Measurements from ENCODE around the gene SPON1. TPM values are rescaled to one million over a fixed set of nuclear protein-coding genes. Genes with fewer than 3 reads are reported as not detected.
A peak's percentile ranks its signal among the peaks of the same experiment; 100 is the strongest.

SPON1 gene
- total RNA-seq, 1 donor from 2014 or later = 13.2 TPM

DNA sequence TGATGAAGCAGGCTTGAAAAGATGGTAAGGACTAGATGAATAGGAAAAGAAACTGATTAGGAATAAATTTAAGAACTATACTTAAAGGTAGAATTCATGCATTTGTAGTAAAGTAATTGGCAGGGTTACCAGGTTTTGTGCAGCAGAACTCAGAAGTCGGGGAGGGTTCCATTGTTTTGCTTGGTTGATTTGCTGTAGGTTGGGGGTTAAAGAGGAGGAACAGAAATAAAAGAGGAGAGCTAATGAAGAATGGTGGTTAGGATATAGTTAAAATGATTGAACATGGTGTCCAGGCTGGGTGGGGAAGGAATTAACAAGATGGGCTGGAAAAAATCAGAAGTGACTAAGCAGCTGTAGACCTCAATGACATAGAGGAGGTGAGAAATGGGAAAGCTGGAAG lies 5.5 kb upstream of the SPON1 start:
- no peaks in the 10 kb centered on the region for H3K9me3 Mint-ChIP-seq
- peaks cover 51% of the 10 kb centered on the region for H3K27me3 Mint-ChIP-seq (ENCODE audit: low read depth)
- no peak overlapping the region for H3K27ac Mint-ChIP-seq (ENCODE audit: unreplicated experiment)
- H3K4me1 Mint-ChIP-seq = peaks cover 10% of the 10 kb centered on the region
- TF ChIP-seq, protein P1, sequence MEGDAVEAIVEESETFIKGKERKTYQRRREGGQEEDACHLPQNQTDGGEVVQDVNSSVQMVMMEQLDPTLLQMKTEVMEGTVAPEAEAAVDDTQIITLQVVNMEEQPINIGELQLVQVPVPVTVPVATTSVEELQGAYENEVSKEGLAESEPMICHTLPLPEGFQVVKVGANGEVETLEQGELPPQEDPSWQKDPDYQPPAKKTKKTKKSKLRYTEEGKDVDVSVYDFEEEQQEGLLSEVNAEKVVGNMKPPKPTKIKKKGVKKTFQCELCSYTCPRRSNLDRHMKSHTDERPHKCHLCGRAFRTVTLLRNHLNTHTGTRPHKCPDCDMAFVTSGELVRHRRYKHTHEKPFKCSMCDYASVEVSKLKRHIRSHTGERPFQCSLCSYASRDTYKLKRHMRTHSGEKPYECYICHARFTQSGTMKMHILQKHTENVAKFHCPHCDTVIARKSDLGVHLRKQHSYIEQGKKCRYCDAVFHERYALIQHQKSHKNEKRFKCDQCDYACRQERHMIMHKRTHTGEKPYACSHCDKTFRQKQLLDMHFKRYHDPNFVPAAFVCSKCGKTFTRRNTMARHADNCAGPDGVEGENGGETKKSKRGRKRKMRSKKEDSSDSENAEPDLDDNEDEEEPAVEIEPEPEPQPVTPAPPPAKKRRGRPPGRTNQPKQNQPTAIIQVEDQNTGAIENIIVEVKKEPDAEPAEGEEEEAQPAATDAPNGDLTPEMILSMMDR (conservative IDR thresholded peaks at IDR 0.05) = no peak
- no peaks in the 10 kb centered on the region for H3K36me3 Mint-ChIP-seq (ENCODE audit: low read depth)
- DNase-seq (ENCODE audit: low read depth, low spot score) = no peak
- no peak overlapping the region for H3K4me3 Mint-ChIP-seq

DNA sequence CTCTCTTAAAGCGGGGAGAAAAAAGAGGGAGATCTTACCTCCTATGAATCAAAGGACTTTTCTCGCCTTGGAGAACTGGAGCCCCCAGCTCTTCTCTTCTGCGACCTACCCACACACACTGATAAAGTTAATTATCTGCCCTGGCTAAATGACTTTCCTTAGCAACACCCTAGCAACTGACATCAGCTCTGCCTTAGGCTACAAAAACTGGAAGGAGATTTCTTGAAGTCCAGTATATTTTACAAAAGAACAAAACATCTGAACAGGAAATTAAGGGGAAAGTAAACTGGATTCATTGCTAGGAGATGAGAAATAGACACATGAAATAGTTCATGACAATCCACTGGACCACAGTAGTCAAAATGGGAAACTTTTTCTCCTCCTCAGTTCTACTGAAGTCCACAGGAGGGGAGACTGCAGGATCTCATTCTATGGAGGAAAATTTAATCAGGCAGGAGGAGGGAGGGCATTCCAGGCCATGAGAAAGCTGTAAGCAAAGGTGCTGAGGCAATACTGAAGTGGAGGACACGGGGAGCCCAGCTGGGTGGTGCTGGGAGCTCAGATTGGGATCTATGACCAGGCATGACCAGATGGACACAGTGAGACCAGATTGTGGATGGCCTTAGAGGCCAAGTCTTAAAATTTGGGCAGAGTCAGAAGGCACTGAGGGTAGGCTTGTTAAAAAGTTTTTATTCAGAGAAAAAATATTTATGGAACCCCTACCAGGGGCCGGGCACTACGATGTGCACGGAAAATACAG lies 3.7 kb upstream of the SPON1 start:
- H3K27ac Mint-ChIP-seq (ENCODE audit: unreplicated experiment) = no peak overlapping the region
- H3K36me3 Mint-ChIP-seq (ENCODE audit: low read depth) = no peaks in the 10 kb centered on the region
- H3K4me3 Mint-ChIP-seq = peak overlapping the region; percentile 1
- TF ChIP-seq, protein P1 (conservative IDR thresholded peaks at IDR 0.05) = no peak
- no peak for DNase-seq (ENCODE audit: low read depth, low spot score)
- peaks cover 13% of the 10 kb centered on the region for H3K4me1 Mint-ChIP-seq
- no peaks in the 10 kb centered on the region for H3K9me3 Mint-ChIP-seq
- H3K27me3 Mint-ChIP-seq (ENCODE audit: low read depth) = peaks cover 50% of the 10 kb centered on the region

DNA sequence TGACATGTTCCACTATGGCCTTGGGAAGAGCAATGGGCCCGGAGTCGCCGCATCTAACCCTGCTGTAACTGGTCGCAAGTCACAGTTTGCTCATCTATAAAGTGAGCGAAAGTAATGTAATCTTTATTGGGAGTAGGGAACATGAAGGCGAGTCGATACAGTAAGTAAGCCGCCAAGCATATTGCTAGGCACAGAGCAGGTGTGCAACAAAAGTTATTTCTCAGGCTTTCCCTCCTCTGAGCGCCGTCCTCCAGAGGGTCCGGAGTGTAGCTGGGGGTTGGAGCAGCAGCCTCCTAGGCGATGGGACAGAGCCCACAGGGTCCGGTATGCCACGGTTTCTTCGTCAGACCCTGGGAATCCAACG lies 343 bp upstream of the SPON1 start:
- Mint-ChIP-seq H3K4me1 (peaks cover 37% of the 10 kb centered on the region), H3K4me3 (peak overlapping the region; percentile 61), H3K36me3 (ENCODE audit: low read depth) (no peaks in the 10 kb centered on the region), H3K27ac (ENCODE audit: unreplicated experiment) (no peak overlapping the region), H3K27me3 (ENCODE audit: low read depth) (peaks cover 84% of the 10 kb centered on the region), H3K9me3 (no peaks in the 10 kb centered on the region)
- TF ChIP-seq, protein P1 (conservative IDR thresholded peaks at IDR 0.05) = no peak
- DNase-seq (ENCODE audit: low read depth, low spot score) = no peak

DNA sequence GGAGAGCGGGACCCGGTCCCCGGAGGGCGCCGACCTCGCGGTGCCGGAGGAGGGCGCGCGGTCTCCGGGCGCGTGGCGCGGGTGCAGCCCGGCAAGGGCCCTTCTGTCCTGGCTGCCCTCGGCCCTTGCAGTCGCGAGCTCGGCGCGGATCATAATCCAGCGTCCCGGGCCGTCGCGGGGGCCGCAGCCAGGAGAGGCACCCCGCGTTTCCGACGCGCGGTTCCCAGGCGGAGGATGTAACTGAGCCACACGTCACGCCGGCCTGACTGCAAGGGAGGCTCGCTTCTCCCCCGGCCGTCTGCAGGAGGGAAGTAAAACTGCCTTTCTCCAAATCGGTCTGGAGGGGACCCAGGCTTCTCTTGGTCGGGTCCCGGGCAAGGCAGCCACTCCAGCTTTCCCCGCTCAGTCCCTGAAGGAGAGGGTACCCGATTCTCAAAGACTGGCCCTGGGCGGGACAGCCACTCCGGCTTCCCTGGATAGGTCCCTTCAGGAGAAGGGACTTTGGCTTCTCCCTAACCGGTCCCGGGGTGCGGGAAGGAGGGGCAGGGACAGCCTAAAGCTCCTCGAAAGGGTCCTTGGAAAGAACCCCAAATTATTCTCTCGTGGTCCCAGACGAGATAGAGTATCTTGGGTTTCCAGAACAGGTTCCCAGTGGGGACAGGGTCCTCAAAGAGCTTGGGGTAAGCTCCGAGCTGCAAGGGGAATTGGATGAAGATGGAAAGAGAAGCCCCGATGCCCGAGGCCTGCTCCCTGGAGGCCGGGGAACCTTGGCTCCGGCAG lies 836 bp downstream of the SPON1 start:
- TF ChIP-seq, protein P1 (conservative IDR thresholded peaks at IDR 0.05) = no peak
- peak overlapping the region; percentile 77 for H3K4me3 Mint-ChIP-seq
- H3K9me3 Mint-ChIP-seq = no peaks in the 10 kb centered on the region
- no peaks in the 10 kb centered on the region for H3K36me3 Mint-ChIP-seq (ENCODE audit: low read depth)
- H3K27ac Mint-ChIP-seq (ENCODE audit: unreplicated experiment) = no peak overlapping the region
- H3K27me3 Mint-ChIP-seq (ENCODE audit: low read depth) = peaks cover 93% of the 10 kb centered on the region
- H3K4me1 Mint-ChIP-seq = peaks cover 36% of the 10 kb centered on the region
- DNase-seq (ENCODE audit: low read depth, low spot score) = peak; percentile 9

DNA sequence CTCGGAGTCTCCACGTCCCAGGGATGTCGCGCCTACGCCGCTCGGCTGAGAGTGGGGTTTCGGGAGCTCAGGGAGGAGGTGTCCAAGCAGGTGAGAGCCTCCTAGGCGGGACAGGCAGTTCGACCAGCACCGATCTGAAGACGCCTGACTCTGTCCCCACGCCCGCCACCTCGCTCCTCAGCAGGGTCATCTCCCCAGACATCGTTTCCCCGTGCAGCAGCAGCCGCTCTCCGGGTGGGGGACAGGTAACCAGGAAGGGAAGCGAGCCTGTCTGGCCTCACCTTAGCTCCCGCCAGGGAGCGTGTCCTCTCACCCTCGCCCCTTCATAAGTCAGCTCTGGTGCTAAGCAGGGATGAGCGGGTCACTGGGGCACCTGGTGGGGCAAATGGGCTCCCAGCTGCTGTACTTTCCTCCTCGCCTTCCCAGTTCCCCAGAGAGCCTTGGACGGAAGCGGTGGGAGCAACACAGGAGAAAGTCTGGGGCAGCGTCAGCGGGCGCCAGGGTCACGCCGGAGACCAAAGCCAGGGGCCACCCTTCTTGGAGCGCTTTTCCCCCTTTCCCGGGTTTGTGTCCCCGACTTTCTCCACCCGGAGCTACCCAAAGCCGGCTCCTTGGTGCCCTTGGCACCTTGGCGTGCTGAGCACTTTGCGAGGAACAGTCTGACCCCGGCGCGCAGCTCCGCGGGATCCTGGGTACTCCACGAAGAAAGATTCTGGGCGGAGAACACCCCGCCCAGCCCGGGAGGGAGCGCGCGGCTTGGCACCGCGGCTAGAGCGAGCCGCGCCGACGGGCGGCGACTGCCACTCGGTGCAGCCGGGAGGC lies 1.6 kb downstream of the SPON1 start:
- DNase-seq (ENCODE audit: low read depth, low spot score) = no peak
- no peak overlapping the region for H3K27ac Mint-ChIP-seq (ENCODE audit: unreplicated experiment)
- H3K27me3 Mint-ChIP-seq (ENCODE audit: low read depth) = peaks cover 86% of the 10 kb centered on the region
- TF ChIP-seq, protein P1 (conservative IDR thresholded peaks at IDR 0.05) = peak; percentile 16
- H3K9me3 Mint-ChIP-seq = no peaks in the 10 kb centered on the region
- peaks cover 28% of the 10 kb centered on the region for H3K4me1 Mint-ChIP-seq
- no peaks in the 10 kb centered on the region for H3K36me3 Mint-ChIP-seq (ENCODE audit: low read depth)
- H3K4me3 Mint-ChIP-seq = peak overlapping the region; percentile 77

Data from neural crest cell (in vitro differentiated cells).